Fibroblast of the conjunctiva (primary cell): ENCODE measurements around the gene SHROOM2.

ENCODE experiments used
- DNase-seq: peaks from one replicate; pipeline ENCODE4 v3.0.0-alpha.2; 2010; ENCODE audit warnings: low read depth

The SHROOM2 gene

GRCh38 chrX:9899640-9900111 lies 113.4 kb downstream of the SHROOM2 start:
- no peak for DNase-seq

GRCh38 chrX:9902656-9903055 lies 116.4 kb downstream of the SHROOM2 start:
- no peak for DNase-seq

- no peak for DNase-seq
These were observed 116.9 kb downstream of the SHROOM2 start for GRCh38 chrX:9903146-9903545.

DNA sequence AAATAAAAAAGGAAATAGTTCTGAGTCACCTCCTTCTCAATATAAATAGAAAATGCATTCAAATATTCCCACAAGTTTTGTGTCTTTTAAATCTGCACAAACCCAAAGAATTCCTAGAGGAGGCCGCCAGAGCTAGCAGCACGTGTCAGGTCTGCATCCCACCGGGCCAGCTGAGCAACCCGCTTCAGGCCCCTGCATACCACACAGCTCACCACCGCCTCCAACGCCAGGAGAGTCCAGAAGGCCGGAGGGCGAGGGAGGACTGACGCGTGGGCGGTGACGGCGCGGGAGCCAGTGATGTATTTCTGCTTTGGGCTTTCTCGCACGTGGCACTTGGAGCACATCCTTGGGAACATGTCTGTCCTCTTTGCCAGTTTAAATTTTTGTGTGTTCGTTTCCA lies 119.1 kb downstream of the SHROOM2 start:
- no peak for DNase-seq

DNA sequence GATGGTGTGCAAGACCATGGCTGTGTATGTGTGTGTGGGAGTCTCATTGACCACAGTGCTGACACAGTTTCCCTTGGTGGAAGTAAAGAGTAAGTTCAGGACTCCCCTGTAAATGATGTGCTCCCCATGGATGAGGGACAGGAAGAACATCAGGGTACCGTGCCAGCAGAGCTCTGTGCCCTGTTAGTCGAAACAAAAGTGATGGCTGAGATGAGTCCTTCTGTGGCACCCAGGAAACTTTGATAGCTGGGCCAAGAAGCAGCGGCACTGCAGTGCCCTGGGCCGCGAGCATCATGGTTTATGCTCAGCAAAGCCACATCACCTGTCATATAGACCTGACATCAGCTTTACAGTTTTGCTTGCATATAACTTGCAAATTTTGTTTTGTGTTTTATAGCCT lies 119.5 kb downstream of the SHROOM2 start:
- DNase-seq: no peak

- DNase-seq: no peak
These were observed 120.7 kb downstream of the SHROOM2 start for GRCh38 chrX:9906919-9907318.

GRCh38 chrX:9907645-9908387 lies 121.6 kb downstream of the SHROOM2 start:
- no peak for DNase-seq

- DNase-seq: no peak
These were observed 123.0 kb downstream of the SHROOM2 start for GRCh38 chrX:9909254-9909653.

- no peak for DNase-seq
These were observed 125.3 kb downstream of the SHROOM2 start for GRCh38 chrX:9911487-9911886.

DNA sequence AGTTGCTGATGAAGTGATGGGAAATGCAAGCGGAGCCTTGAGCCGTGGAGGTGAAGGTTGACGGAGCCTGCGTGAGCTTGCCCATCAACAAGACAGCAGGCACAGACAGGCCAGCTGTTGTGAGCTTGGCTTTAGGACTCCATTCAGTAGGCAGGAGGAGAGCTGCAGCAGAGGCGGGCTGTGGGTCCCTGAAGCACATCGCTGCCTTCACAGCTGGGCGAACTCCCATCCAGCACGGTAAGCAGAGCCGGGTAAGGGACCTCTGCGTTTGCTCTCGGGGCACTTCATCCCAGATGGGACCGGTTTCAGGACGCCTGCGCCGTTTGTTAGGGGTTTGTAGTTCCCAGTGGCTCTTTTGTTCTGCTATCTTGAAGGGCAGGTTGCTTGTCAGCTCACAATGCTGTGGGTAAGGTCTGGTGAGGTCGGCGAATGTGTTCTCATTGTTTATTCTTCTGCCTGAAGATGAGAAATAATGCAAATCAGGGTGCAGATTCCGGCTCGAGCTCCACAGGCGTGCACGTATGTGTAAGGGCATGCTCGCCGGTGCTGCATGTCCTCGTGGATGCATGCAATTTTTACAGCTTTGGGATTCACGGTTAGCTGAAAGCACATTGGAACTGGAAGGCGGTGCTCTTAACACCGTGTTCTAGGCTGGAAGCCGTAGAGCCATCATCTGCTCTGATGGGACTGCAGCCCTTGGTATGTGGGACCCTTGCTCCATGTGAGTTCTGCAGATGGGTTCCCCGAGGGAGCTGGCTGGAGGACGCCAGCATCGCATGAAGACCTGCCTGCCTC lies 126.3 kb downstream of the SHROOM2 start:
- DNase-seq: no peak

- DNase-seq: no peak
These were observed 126.9 kb downstream of the SHROOM2 start for GRCh38 chrX:9913146-9913433.

GRCh38 chrX:9917861-9918260 lies 131.6 kb downstream of the SHROOM2 start:
- no peak for DNase-seq

DNA sequence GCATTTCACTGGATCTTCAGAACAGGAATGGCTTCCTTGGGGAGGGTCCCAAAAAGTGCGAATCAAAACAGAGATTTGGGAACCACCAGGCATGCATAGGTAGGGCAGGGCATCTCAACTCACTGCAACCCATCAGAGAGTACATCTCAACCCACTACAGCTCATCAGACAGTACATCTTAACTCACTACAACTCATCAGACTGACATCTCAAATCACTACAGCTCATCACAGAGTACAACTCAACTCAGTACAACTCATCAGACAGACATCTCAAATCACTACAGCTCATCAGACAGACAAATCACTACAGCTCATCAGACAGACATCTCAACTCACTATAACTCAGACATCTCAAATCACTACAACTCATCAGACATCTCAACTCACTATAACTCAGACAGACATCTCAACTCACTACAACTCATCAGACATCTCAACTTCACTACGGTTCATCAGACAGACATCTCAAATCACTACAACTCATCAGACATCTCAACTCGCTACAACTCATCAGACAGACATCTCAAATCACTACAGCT lies 133.5 kb downstream of the SHROOM2 start:
- no peak for DNase-seq

GRCh38 chrX:9921407-9921806 lies 135.2 kb downstream of the SHROOM2 start:
- DNase-seq: no peak

DNA sequence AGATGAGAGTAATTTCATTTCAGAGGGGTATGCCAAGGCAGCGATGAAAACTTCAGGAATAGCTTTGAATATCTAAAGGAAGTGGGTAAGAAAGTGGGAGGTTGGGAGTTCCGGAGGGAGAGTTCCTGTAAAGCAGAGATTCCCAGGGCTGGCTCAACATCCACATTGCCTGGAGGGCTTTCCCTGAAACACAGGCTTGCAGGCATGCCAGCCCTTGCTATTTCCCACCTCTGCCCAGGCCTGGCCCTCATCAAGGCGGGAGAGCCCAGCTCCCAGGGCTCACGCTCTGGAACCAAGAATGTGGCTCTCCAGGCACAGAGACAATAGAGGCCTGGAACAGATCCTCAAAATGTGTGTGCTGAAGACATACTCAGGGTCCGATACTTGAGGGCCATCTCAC lies 137.1 kb downstream of the SHROOM2 start:
- DNase-seq: no peak

GRCh38 chrX:9926002-9926401 lies 139.8 kb downstream of the SHROOM2 start:
- no peak for DNase-seq

DNA sequence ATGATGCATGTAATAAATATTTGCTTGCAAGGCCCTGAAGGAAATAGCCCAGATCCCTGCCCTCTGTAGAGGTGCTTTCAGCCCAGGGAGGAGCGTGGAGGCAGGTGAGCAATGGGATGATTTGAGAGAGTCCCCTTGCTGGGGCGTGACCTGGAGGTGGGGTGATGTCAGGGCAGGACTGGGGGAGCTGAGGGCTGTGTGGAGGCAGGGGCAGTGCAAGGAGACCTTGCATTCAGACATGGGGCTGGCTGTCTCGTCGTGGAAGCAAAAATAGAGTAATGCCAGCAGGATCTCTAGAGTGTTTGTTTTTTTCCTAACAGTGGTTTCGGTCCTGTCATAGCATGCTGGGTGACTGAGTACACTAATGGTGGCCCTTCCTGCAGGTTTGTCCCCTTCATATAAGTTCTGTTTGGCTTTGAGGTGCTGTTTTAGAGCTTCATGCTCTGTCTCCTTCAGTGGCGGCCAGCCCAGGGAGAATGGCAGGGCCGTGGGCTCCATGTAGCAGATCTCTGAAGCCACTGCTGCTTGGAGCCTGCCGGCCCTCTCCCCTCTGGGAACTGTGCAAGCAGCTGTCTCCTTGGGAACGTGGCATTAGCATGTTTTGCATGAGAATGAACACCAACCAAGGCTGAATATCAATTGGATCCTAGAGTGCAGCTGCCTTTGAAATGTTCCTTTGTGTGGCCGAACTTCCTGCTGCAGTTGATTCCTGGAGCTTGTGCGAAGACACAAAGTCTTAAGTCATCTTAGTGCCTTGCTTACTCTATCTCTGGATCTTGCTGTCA lies 141.7 kb downstream of the SHROOM2 start:
- DNase-seq: no peak

DNA sequence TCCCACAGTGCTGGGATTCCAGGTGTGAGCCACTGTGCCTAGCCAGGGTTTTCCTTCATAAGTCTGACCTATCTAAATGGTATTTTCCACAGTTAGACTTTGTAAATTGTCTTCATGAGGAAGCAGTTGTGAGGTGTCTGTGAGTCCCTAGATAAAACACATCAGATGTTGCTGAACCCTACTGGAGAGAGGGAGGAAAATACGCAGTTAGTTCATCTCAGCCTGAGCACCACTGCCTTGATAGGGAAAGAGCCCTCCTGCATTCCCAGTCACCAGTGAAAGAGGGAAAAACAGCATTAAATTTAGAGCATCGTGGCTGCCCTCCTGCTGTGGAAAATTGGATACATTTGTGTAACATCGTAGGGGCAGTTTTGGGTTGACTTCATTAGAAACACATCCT lies 149.2 kb downstream of the SHROOM2 start:
- no peak for DNase-seq

- DNase-seq: no peak
These were observed 151.5 kb downstream of the SHROOM2 start for GRCh38 chrX:9937761-9938160.

- DNase-seq: no peak
These were observed 152.3 kb downstream of the SHROOM2 start for GRCh38 chrX:9938516-9938915.

DNA sequence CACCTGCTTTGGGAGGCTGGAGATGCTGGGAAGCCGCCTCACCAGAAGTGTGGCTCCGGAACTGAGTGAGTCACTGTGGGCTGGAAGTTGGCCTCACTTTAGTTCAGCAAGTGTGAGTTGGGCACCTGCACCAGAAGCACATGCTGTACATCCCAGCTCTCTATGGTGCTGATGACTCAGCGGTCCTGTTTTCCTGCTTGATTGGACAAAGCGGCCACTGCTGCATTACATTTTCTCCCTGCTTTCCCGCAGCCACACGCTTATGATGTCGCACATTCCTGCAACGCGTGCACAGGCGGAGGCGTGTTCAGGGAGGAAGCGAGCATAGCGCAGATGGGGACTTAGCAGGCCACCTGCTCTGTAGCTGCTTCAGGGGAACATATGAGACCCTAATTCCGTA lies 154.2 kb downstream of the SHROOM2 start:
- no peak for DNase-seq

DNA sequence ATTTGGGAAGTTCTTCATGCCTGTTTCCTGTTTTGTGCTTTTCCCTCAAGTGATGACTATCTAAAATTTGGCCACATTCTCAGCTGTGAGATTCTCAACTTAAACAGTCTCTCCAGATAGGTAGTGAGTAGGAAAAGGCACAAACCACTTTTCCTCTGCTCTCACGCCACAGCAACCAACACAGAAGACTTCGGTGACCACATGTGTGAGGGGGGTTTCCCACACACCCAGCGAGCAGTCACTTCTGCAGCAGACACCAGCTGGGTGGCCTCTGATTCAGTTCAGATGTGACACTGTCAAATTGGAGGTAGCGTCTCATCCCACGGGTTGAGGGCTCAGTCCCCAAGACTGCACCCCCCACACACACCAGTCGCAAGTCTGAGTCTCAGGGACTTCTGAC lies 155.9 kb downstream of the SHROOM2 start:
- DNase-seq: no peak

DNA sequence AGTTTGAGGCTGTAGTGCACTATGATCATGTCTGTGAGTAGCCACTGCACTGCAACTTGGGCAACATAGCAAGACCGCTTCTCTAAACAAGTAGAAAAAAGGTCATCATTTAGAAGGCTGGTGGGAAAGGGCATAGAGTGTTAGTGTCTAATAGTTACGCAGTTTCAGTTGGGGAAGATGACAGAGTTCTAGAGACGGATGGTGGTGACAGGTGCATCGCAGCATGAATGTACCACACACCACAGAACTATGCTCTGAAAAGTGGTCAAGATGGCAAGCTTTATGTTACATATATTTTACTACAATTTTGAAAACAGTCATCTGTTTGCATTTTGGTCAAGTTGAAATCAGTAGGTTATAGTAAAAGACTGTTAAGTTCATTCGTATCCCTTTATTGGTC lies 157.2 kb downstream of the SHROOM2 start:
- DNase-seq: no peak
